ENCODE measurements around the gene RMND1.

The RMND1 gene

DNA sequence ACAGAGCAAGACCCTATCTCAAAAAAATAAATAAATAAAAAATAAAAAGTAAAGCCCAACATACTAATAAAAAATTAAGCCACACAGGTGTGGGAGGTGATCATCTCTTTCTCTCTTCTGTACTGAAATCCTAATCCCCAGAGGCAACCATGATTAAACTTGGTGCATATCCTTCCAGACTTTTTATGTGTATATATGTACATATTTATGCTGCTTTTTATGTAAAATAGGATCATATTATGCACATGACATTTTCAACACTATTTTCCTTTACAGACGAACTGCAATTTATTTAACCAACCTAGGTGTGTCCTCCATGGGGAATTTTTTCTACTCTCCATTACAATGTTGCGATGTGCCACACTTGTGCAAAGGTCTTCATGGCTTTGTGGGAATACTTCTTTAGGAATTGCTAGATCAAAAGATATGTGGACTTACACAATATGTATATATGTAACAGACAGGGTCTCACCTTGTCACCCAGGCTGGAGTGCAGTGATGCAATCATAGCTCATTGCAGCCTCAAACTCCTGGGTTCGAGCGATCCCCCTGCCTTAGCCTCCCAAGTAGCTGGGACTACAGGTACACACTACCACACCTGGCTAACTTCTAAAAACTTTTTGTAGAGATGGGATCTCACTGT lies 23.7 kb downstream of the RMND1 start:
- TF ChIP-seq MYC (IDR thresholded peaks at IDR 0.05; ENCODE audit: low read depth, low read length): no peak
- no peak for TF ChIP-seq POLR2A (IDR thresholded peaks at IDR 0.05; ENCODE audit: extremely low read depth, insufficient read length)
- TF ChIP-seq, protein P1, sequence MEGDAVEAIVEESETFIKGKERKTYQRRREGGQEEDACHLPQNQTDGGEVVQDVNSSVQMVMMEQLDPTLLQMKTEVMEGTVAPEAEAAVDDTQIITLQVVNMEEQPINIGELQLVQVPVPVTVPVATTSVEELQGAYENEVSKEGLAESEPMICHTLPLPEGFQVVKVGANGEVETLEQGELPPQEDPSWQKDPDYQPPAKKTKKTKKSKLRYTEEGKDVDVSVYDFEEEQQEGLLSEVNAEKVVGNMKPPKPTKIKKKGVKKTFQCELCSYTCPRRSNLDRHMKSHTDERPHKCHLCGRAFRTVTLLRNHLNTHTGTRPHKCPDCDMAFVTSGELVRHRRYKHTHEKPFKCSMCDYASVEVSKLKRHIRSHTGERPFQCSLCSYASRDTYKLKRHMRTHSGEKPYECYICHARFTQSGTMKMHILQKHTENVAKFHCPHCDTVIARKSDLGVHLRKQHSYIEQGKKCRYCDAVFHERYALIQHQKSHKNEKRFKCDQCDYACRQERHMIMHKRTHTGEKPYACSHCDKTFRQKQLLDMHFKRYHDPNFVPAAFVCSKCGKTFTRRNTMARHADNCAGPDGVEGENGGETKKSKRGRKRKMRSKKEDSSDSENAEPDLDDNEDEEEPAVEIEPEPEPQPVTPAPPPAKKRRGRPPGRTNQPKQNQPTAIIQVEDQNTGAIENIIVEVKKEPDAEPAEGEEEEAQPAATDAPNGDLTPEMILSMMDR (IDR thresholded peaks at IDR 0.05; ENCODE audit: low read depth, low read length): no peak
- TF ChIP-seq, protein P2, sequence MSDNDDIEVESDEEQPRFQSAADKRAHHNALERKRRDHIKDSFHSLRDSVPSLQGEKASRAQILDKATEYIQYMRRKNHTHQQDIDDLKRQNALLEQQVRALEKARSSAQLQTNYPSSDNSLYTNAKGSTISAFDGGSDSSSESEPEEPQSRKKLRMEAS (IDR thresholded peaks at IDR 0.05; ENCODE audit: low read depth, low read length): no peak
- DNase-seq (ENCODE audit: low read depth): no peak
- H3K4me3 ChIP-seq (ENCODE audit: low read depth, low read length): no peak overlapping the region

DNA sequence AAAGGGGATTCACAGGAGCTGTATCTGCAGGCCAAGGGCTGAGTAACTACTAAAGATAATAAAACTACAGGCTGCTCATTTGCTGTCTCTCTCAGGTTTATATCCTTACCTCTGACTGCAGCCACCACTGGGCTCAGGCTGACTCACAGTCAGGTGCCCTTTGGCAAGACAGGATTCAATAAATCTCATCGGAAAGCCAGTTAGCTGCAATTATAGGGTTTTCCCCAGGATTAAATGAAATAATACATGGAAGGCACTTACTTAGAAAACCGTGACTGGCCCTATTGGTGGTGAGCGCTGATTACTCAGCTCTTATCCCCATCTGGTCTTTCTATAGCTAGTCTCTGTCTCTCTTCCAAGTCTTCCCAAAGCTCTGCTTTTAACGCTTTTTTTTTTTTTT lies 26.4 kb downstream of the RMND1 start:
- TF ChIP-seq MYC (IDR thresholded peaks at IDR 0.05; ENCODE audit: low read depth, low read length): no peak
- no peak for TF ChIP-seq POLR2A (IDR thresholded peaks at IDR 0.05; ENCODE audit: extremely low read depth, insufficient read length)
- TF ChIP-seq, protein P2 (IDR thresholded peaks at IDR 0.05; ENCODE audit: low read depth, low read length): no peak
- TF ChIP-seq, protein P1 (IDR thresholded peaks at IDR 0.05; ENCODE audit: low read depth, low read length): no peak
- no peak overlapping the region for H3K4me3 ChIP-seq (ENCODE audit: low read depth, low read length)
- DNase-seq (ENCODE audit: low read depth): no peak

DNA sequence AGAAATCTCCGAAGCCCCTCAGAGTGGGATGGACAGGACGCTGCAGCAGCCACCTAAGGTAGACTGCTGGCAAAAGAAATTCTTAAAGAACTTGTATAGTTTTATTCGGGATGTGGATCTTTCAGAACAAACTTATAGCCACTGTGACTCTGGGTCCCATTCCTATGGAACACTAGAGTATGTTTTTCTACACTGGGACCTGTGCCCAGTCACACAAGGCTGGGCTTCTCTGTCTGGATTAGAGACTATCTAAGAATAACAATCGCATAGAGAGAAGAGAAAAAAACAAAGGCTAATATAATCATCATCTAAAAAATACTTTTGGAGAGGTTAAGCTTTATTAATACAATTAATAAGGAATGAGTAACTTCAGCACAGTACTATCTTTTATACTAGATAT lies 28.9 kb downstream of the RMND1 start:
- TF ChIP-seq POLR2A (IDR thresholded peaks at IDR 0.05; ENCODE audit: extremely low read depth, insufficient read length) (no peak), MYC (IDR thresholded peaks at IDR 0.05; ENCODE audit: low read depth, low read length) (no peak)
- TF ChIP-seq, protein P2 (IDR thresholded peaks at IDR 0.05; ENCODE audit: low read depth, low read length): no peak
- TF ChIP-seq, protein P1 (IDR thresholded peaks at IDR 0.05; ENCODE audit: low read depth, low read length): no peak
- DNase-seq (ENCODE audit: low read depth): no peak
- H3K4me3 ChIP-seq (ENCODE audit: low read depth, low read length): no peak overlapping the region

DNA sequence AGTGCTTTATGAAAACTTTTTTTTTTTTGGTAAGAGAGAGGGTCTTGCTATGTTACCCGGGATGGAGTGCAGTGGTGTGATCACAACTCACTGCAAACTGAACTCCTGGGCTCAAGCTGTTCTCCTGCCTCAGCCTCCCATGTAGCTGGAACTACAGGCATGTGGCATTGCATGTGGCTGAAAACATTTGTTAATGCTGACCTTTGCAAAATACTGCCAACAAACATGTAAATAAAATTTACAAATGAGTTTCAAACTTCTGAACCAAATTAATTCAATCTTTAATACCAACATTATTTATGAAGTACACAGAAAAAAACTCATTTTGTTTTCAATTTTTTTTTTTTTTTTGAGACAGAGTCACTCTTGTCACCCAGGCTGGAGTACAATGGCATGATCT lies 34.4 kb downstream of the RMND1 start:
- TF ChIP-seq, protein P2 (IDR thresholded peaks at IDR 0.05; ENCODE audit: low read depth, low read length): no peak
- TF ChIP-seq POLR2A (IDR thresholded peaks at IDR 0.05; ENCODE audit: extremely low read depth, insufficient read length): no peak
- TF ChIP-seq, protein P1 (IDR thresholded peaks at IDR 0.05; ENCODE audit: low read depth, low read length): no peak
- no peak for TF ChIP-seq MYC (IDR thresholded peaks at IDR 0.05; ENCODE audit: low read depth, low read length)
- no peak overlapping the region for H3K4me3 ChIP-seq (ENCODE audit: low read depth, low read length)
- DNase-seq (ENCODE audit: low read depth): no peak

DNA sequence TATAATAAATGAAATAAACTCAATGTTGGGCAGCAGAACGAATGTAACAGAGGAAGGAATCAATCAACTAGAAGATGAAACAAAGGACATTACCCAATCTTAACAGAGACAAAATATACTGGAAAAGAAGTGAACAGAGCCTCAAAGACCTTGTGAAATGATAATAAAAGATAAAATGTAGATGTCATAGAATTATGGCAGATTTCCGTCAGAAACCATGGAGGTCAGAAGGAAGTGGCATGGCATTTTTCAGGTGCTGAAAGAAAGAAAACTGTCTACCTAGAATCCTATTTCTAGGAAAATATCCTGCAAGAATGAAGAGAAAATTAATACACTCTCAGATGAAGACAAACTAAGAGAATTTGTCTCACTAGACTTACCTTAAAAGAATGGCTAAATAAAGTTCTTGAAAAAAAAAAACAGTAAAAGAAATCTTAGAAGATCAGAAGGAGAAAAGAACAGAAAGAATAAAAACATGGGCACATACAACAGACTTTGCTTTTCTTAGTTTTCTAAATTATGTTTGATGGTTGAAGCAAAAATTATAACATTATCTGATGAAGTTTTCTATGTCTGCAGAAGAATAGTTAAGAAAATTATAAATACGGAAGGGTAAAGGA lies 37.2 kb downstream of the RMND1 start:
- no peak for TF ChIP-seq POLR2A (IDR thresholded peaks at IDR 0.05; ENCODE audit: extremely low read depth, insufficient read length)
- no peak for TF ChIP-seq MYC (IDR thresholded peaks at IDR 0.05; ENCODE audit: low read depth, low read length)
- TF ChIP-seq, protein P2 (IDR thresholded peaks at IDR 0.05; ENCODE audit: low read depth, low read length): no peak
- TF ChIP-seq, protein P1 (IDR thresholded peaks at IDR 0.05; ENCODE audit: low read depth, low read length): no peak
- H3K4me3 ChIP-seq (ENCODE audit: low read depth, low read length): no peak overlapping the region
- no peak for DNase-seq (ENCODE audit: low read depth)
